Glomerular visceral epithelial cell (primary cell): ENCODE measurements around the gene TNFRSF14.

Source experiments
- DNase-seq: peaks from one replicate; pipeline ENCODE4 v3.0.0-alpha.2; 2016; ENCODE audit errors: extremely low spot score

TNFRSF14 gene

DNA sequence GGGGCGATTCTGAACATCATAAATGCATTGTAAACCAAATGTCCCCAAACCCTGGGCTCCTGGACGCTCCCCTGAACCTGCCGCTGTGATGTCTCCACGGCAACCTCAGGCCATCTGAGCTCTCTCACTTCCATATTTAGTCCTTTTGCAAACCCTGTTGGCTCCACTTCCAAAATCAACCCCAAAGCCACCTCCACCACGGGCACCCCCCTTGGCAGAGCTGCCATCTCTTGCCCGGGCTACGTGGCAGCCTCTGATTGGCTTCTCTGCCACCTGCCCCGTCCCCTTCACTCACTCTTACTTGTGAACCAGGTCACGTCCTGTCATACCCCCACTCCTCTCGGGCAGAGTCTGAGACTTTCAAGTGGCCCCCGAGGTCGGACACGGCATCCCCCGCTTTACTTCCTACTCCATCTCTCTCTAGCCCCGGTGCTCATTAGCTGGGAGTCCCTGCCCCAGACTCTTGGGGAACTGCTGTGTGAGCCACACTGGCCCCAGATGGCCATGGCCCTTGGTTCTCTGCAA lies 46.2 kb downstream of the TNFRSF14 start:
- no peak for DNase-seq

DNA sequence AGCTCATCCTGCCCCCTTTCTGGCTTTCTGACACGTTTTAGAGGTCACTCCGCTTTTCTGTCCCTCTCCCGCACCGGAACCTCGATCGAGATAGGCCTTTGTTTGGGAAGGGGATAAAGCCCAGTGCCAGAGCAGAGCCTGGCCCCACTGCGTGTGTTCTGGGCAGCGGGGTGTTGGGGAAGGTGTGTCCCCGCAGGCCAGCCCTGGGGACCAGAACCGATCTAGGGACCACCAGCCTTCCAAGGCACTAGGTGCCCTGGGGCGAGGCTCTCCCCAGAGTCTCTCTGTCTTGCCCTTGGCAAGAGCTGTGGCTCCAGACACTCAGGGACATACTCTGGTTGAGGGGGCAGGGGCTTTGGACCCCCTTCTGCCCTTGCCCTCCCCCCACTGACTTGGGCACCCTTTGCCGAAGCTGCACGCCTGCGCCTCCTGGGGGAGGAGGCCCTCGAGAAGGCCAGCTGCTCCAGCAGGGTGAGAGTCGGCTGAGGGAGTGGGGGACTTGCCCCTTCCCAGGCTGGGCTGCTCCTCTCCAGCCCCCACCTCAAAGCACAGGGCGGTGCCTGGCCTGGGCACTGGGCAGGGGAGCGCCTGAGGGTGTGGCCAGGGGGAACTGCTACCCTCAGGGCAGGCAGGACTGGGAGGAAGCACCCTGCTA lies 46.8 kb downstream of the TNFRSF14 start:
- DNase-seq = no peak

DNA sequence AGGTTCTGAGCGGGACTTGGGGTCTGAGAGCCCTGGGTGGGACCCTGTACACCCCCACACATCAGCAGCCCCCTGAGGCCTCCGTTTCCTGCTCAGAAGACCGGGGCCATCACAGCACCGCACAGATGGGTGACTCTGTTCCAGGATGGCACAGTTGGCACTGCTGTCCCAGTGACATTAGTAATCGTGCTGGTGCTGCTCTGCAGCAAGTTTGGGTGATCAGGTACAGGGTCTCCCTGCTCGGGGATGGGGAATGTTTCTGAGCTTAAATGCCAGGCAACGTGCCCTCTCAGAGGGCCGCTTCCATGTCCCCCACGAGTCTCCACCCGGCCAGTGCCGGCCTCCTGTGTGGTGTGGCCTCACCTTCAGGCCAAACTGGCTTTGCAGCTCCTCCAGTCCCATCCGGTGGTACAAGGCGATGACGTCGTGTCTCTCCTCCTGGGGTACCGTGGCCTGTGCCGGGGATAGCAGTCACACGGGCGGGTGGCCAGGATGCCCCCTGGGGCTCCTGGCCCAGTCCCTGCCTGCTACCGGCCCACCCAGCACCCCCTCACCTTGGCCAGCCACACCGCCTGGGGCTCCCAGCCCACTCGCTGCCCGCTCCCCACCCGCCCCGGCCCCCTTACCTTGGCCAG lies 47.5 kb downstream of the TNFRSF14 start:
- DNase-seq = no peak

DNA sequence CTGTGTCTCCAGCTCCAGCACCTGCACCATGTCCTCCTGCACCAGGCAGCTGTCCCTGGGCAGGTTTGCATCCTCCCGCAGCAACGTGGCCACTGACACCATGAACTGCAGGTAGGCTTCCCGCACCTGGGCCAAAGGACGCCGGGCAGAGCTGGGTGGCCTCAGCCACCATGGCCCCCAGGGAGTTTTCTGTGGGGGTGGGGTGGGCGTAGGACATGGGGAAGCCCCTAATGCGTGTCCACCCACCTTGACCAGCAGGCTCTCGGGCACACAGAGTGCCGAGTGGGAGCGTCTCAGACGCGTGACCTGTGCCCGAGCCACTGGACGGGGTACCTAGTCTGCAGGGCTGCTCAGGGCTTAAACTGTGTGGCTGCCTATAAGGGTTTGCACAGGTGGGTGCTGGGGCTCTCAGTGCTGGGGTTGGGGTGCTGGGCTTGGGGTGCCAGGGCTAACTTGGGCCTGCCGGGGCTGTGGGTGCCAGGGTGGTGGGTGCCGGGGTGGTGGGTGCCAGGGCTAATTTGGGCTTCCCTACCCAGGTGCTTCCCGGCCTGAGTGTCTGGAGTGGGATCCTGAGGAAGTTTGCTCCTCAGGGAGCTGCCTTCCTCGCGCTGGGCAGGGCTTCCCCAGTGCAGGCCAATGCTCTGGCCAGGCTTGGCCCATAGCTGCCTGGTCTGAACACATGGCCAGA lies 48.1 kb downstream of the TNFRSF14 start:
- no peak for DNase-seq

- DNase-seq = no peak
Observed at GRCh38 chr1:2604844-2605508, 48.8 kb downstream of the TNFRSF14 start.

GRCh38 chr1:2605509-2606395 lies 49.6 kb downstream of the TNFRSF14 start:
- no peak for DNase-seq

GRCh38 chr1:2606396-2606880 lies 50.3 kb downstream of the TNFRSF14 start:
- DNase-seq = no peak

DNA sequence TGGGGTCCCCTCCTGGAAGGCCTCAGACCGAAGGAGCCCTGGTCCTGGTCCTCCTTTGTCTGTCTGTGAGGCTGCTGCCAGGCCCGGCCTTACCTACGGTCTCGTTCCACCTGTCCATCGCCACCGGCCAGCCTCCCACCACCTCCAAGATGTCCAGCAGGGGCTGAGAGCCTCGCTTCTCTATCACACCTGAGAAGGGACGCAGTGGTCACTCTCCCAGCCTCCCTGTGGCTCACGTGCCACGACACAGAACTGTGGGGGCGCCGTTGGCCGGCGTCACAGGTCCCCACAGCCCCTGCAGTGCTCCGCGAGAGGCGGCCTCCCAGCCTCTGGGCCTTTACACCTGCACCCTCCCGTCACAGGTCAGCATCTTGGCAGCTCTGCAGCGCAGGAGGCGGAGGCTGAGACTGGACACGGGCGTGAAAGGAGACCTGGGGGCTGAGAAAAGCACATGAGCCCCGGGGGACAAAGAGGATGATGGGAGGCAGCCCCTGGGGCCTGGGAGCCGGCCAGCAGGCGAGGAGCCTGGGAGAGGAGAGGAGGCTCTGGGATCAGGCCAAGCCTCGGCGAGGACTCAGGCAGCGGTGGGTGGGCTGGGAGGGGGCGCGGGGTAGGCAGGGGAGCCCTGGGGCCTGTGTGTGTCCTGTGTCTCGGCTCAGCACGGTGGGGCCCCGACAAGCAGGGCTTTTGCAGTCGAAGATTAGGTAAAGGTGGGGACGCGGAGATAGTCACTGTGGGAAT lies 50.9 kb downstream of the TNFRSF14 start:
- no peak for DNase-seq

DNA sequence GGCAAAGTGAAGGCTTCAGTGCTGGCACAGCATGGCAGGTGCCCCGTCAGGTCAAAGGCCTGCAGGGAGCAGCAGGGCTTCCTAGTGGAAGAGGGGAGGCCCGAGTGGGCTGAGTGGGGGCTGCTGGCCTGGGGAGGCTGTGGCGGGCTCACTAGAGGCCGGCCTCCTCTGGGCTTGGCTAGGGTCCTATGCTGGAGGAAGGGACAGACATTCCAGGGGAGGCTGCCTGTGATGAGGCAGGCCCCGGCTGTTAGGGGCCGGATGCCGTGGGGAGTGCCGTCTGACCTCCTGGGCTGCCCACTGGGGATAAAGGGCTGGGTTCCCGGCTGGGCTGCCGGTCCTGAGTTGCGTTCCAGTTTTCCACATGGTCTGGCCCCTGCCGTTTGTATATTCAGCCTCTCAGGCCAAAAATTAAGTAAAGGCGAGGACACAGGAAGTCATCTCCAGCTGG lies 51.5 kb downstream of the TNFRSF14 start:
- no peak for DNase-seq

- no peak for DNase-seq
Observed at GRCh38 chr1:2609319-2610035, 53.3 kb downstream of the TNFRSF14 start.

- DNase-seq = peak; percentile 17
Observed at GRCh38 chr1:2610036-2610959, 54.1 kb downstream of the TNFRSF14 start.

DNA sequence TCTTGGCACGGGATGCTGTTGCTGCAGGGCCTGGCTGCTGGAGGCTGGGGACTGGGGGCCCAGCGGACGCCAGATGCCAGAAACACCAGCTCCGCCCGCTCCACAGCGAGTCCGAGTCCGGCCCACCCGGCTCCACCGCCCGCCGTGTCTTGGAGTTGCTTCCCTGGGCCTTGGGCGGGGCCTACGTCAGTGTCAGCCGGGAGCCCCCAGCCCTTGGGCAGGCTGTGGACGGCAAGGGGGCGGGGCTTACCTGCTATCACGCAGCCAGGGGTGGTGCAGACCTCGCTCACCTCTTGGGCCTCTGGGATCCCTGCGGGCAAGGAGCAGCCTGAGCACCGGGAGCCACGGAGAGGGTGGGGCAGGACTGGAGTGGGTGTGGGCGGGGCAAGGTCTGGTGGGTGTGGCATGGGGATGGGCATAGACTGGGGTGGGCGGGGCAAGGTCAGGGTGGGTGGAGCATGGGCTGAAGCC lies 54.9 kb downstream of the TNFRSF14 start:
- DNase-seq = no peak

DNA sequence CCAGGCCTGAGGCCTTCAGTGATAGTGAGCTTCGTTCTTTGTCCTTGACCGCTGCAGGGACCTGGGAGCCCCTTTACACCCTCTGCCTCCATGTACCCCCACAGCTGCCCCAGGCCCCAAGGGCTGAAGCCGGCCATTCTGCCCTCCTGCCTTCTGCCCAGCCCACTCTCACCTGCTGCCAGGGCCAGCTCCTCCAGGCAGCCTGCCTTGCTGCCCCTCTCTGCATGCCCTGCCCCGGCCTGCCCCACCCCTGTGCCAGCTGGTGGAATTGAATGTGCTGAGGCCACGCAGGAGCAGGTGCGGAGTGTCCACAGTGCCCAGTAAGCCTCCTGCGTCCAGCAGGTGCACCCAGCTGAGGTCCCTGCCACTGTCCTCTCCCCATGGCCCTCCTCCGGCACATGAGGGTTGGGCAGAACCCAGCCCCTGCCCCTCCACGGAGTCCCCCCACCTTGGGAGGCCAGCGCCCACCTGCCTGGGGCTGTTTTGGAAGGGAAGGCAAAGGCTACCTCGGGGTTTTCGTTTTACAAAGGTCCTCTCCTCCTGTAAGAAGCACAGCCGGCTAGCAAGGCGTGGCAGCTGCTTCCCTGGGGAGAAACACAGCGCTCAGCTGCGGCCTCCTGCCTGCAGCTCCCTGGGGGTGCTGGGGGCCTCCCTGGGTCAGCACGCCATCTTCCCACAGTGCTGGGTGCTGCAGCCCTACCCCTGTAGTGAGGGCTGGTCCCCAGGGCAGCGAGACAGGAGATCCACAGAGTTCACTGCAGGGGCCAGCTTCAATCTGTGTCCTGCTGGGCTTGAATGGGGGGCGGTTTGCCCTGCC lies 55.7 kb downstream of the TNFRSF14 start:
- DNase-seq = no peak

DNA sequence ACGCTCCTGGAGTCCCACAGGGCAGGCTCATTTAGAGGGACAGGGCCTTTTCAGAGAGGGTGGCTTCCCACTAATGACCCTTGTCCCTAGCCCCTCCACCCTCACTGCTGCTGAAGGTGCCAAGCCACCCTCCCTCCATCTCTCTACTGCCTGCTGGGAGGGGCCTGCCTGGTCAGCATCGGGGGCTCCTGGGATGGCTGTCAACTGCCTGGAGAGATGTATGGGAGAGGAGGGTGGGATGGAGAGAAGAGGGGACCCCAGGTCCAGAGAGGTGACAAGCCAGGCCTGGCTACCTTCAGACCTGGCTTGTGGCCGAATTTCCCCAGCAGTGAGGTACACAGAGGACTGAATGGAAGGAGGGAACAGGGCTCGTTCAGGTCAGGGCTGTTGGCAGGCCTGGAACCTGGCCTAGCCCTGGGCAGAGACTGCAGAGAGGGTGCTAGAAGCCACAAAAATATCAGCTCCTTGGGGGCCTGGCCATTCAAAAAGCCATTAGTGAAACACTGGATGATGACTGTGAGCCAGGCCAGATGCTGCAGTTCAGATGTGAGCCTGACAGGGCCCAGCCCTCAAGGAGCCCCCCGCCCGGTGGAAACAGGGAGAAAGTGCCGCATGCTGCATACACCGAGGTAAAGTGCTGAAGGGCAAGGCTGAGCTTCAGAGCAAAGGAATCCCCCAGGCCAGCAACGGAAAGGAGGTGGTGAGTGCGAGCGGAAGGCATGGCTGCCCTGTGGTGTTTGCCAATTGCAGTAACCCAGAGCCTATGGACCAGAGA lies 56.6 kb downstream of the TNFRSF14 start:
- DNase-seq = no peak
